ENCODE data around the gene PKDREJ.

PKDREJ gene

DNA sequence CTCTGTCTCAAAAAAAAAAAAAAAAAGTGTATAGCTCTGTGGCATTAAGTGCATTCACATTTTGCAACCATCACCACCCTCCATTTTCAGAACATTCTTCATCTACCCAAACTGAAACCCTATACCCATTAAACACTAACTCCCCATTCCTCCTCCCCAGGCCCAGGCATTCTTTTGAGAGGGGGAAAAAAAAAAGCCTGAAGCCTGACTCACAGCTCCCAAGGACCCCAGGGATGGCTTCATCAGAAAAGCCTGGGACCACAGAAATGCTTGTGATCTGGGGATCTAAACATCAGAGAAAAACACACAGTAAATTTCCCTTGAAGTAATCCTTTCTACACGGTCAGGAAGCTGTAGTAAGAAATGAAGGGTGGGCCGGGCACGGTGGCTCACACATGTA lies 22.9 kb upstream of the PKDREJ start:
- no peaks in the 10 kb centered on the region for H3F3A ChIP-seq (ENCODE audit: insufficient read depth, low read length)
- H3K9me2 ChIP-seq (replicated peaks; ENCODE audit: insufficient read depth, low read length) = no peaks in the 10 kb centered on the region
- no peak for TF ChIP-seq EZH2 (optimal IDR thresholded peaks at IDR 0.05; ENCODE audit: low read depth, low read length)
- no peak overlapping the region for H2AFZ ChIP-seq (ENCODE audit: low read length)
- peaks cover 16% of the 10 kb centered on the region for H3K4me1 ChIP-seq (ENCODE audit: low read length)
- no peaks in the 10 kb centered on the region for H3K9me3 ChIP-seq (replicated peaks; ENCODE audit: insufficient read depth, low read length)
- no peak overlapping the region for H3K4me3 ChIP-seq (ENCODE audit: low read length)
- DNase-seq = no peak
- peaks cover 19% of the 10 kb centered on the region for H3K79me2 ChIP-seq (ENCODE audit: low read length)
- H4K20me1 ChIP-seq (ENCODE audit: insufficient read depth, low read length) = no peaks in the 10 kb centered on the region
- no peaks in the 10 kb centered on the region for H3K27me3 ChIP-seq (replicated peaks; ENCODE audit: insufficient read depth, low read length)
- H3K4me2 ChIP-seq (ENCODE audit: low read depth, low read length) = no peak overlapping the region
- no peak overlapping the region for H3K9ac ChIP-seq (ENCODE audit: low read length)
- H3K36me3 ChIP-seq (replicated peaks; ENCODE audit: insufficient read depth, low read length) = no peaks in the 10 kb centered on the region; the same call in 1 of the 2 replicates
- H3K27ac ChIP-seq (ENCODE audit: low read length) = no peak overlapping the region

GRCh38 chr22:46281866-46282678 lies 18.9 kb upstream of the PKDREJ start:
- Histone ChIP-seq H3K36me3 (replicated peaks; ENCODE audit: insufficient read depth, low read length) (no peaks in the 10 kb centered on the region; the same call in 1 of the 2 replicates), H3K9me3 (replicated peaks; ENCODE audit: insufficient read depth, low read length) (no peaks in the 10 kb centered on the region), H3K4me2 (ENCODE audit: low read depth, low read length) (no peak overlapping the region), H3K9ac (ENCODE audit: low read length) (no peak overlapping the region), H3F3A (ENCODE audit: insufficient read depth, low read length) (no peaks in the 10 kb centered on the region), H3K4me3 (ENCODE audit: low read length) (no peak overlapping the region), H3K27ac (ENCODE audit: low read length) (no peak overlapping the region), H4K20me1 (ENCODE audit: insufficient read depth, low read length) (no peaks in the 10 kb centered on the region), H3K27me3 (replicated peaks; ENCODE audit: insufficient read depth, low read length) (no peaks in the 10 kb centered on the region), H3K4me1 (ENCODE audit: low read length) (peaks cover 3% of the 10 kb centered on the region), H3K9me2 (replicated peaks; ENCODE audit: insufficient read depth, low read length) (no peaks in the 10 kb centered on the region), H2AFZ (ENCODE audit: low read length) (no peak overlapping the region), H3K79me2 (ENCODE audit: low read length) (peaks cover 6% of the 10 kb centered on the region)
- DNase-seq = no peak
- TF ChIP-seq EZH2phosphoT487 (IDR thresholded peaks at IDR 0.05; ENCODE audit: low read length) (no peak), EZH2 (optimal IDR thresholded peaks at IDR 0.05; ENCODE audit: low read depth, low read length) (no peak), CTCF (IDR thresholded peaks at IDR 0.05; ENCODE audit: low read length) (no peak)

GRCh38 chr22:46280999-46281623 lies 18.0 kb upstream of the PKDREJ start:
- Histone ChIP-seq H3K27ac (ENCODE audit: low read length) (no peak overlapping the region), H3K4me2 (ENCODE audit: low read depth, low read length) (no peak overlapping the region), H2AFZ (ENCODE audit: low read length) (no peak overlapping the region), H3K9me2 (replicated peaks; ENCODE audit: insufficient read depth, low read length) (no peaks in the 10 kb centered on the region), H4K20me1 (ENCODE audit: insufficient read depth, low read length) (no peaks in the 10 kb centered on the region), H3K79me2 (ENCODE audit: low read length) (no peaks in the 10 kb centered on the region), H3K9ac (ENCODE audit: low read length) (no peak overlapping the region), H3K36me3 (replicated peaks; ENCODE audit: insufficient read depth, low read length) (no peaks in the 10 kb centered on the region; the same call in 1 of the 2 replicates), H3K4me3 (ENCODE audit: low read length) (no peak overlapping the region), H3K9me3 (replicated peaks; ENCODE audit: insufficient read depth, low read length) (no peaks in the 10 kb centered on the region), H3K27me3 (replicated peaks; ENCODE audit: insufficient read depth, low read length) (no peaks in the 10 kb centered on the region), H3K4me1 (ENCODE audit: low read length) (no peaks in the 10 kb centered on the region), H3F3A (ENCODE audit: insufficient read depth, low read length) (no peaks in the 10 kb centered on the region)
- no peak for DNase-seq
- TF ChIP-seq CTCF (IDR thresholded peaks at IDR 0.05; ENCODE audit: low read length) = no peak

Data from MM.1S (cell line).